Small intestine (tissue), 7 donors: ENCODE results near the gene ENPP1. TPM values are rescaled to one million over a fixed set of nuclear protein-coding genes. Genes with fewer than 3 reads are reported as not detected.
A peak's percentile ranks its signal among the peaks of the same experiment; 100 is the strongest.

Source experiments
- DNase-seq, 2 donors: peaks; one replicate each; pipeline versions ENCODE4 v3.0.0 to v3.0.0-alpha.2; 2013
- FAIRE-seq: peaks from 2 replicates; lab custom pipeline; 2012; peaks lifted over from hg19 to GRCh38; lab: Jason Lieb, UNC
- H3K27ac ChIP-seq, 3 donors: one replicate each; pipeline ENCODE4 v1.5.1; 2013; ENCODE audit warnings: low read length in 2 of 3, mild to moderate bottlenecking in 2 of 3, control low read depth in 1 of 3, inconsistent platforms in 1 of 3, low read depth in 1 of 3, moderate library complexity in 1 of 3
- H3K27me3 ChIP-seq, 3 donors: one replicate each; pipeline ENCODE4 v1.6.1; 2013; ENCODE audit warnings: low read length in 3 of 3, inconsistent platforms in 1 of 3; ENCODE audit not compliant: control insufficient read depth in 3 of 3, insufficient read depth in 3 of 3
- H3K36me3 ChIP-seq, 3 donors: one replicate each; pipeline ENCODE4 v1.6.1; 2013; ENCODE audit warnings: low read length in 3 of 3, inconsistent platforms in 1 of 3, low read depth in 1 of 3, mild to moderate bottlenecking in 1 of 3, moderate library complexity in 1 of 3; ENCODE audit not compliant: control insufficient read depth in 3 of 3, insufficient read depth in 2 of 3
- H3K4me1 ChIP-seq, 3 donors: one replicate each; pipeline ENCODE4 v1.6.1; 2013; ENCODE audit warnings: low read length in 2 of 3, inconsistent platforms in 1 of 3, low read depth in 1 of 3, mild to moderate bottlenecking in 1 of 3, moderate library complexity in 1 of 3; ENCODE audit not compliant: control insufficient read depth in 3 of 3, insufficient read depth in 2 of 3
- H3K4me3 ChIP-seq, 3 donors: one replicate each; pipeline ENCODE4 v1.5.1; 2013; ENCODE audit warnings: low read length in 3 of 3, control low read depth in 1 of 3, inconsistent platforms in 1 of 3, low read depth in 1 of 3, mild to moderate bottlenecking in 1 of 3, moderate library complexity in 1 of 3
- H3K9me3 ChIP-seq, 2 donors: one replicate each; pipeline ENCODE4 v1.6.1; 2013; ENCODE audit warnings: low read depth in 1 of 2, low read length in 1 of 2; ENCODE audit not compliant: control insufficient read depth in 2 of 2, insufficient read depth in 1 of 2
- WGBS, 3 donors: extraction: QIAGEN DNeasy Blood & Tissue Kit; methylation state at CpG; one replicate each; pipeline ENCODE4 v1.1.7; 2013; 5-methylcytosine and 5-hydroxymethylcytosine counted together
- polyA plus RNA-seq, 4 donors: library from polyadenylated mRNA; stranded (reverse) in 3 of 4; unstranded in 1 of 4; fragments of 200-250 nt in 3 of 4; fragments of 120-200 nt in 1 of 4; gene quantifications; one replicate each; pipeline versions ENCODE4 v1.2.1 to v1.2.3, GENCODE V29; 2013
- donor health status: healthy with polysubstance abuse.
- donor health status: control.
- donor health status: control.
- donor health status: Bipolar disorder and iron deficiency.
- donor health status: healthy.

The ENPP1 gene
- polyA plus RNA-seq, 4 donors, result 0.57 to 11.4 (median 1.1) TPM

DNA sequence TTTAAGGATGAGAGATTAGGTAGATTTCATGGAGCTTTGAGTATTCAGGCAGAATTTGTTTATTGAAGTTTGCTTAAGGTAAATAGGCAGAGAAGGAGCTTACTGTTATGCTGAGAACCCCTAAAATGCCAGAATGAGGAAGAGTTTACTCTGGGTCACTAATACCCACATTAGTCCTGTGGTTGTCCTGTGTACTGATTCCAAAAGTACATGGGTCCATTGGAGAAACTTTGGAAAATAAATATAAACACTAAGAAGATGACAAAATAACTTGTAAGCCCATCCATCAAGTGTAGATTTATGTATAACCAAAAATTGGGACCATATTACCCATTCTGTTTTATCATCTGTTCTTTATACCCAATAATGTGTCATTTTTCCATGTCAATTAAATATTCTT lies 31.6 kb downstream of the ENPP1 start:
- DNase-seq (no peak), FAIRE-seq (no peak)
- no peak overlapping the region for H3K4me3 ChIP-seq
- H3K27ac ChIP-seq, result no peak overlapping the region
- H3K4me1 ChIP-seq, result peaks cover 0 to 6% (median 0%) of the 10 kb centered on the region in 3 donors
- no peaks in the 10 kb centered on the region for H3K36me3 ChIP-seq
- no peaks in the 10 kb centered on the region for H3K27me3 ChIP-seq
- H3K9me3 ChIP-seq, result no peaks in the 10 kb centered on the region

DNA sequence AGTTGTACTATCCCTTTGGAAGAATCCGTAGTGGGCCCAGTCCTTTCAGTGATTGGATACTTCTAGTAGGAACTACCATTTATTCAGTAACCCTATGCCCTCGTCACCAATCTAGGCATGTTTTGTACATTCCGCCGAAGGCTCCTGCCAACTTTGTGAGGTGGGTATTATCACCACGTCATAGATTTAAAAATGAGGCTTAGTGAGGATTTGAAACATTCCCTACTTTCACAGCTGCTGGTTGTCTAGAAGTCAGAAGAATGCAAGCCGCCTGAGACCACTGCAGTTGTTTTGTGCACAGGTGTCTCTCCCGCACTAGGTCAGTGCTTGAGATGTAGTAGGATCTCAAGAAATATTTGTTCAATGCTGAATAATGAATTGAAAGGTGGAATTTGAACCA lies 32.6 kb downstream of the ENPP1 start:
- Histone ChIP-seq H3K27ac (no peak overlapping the region), H3K4me3 (no peak overlapping the region), H3K9me3 (no peaks in the 10 kb centered on the region), H3K4me1 (peaks cover 0 to 6% (median 0%) of the 10 kb centered on the region in 3 donors), H3K36me3 (no peaks in the 10 kb centered on the region), H3K27me3 (no peaks in the 10 kb centered on the region)
- WGBS, 3 donors, result 90 to 94% (median 92%) methylated on average over 7 of the region's 7 CpGs
- FAIRE-seq (no peak), DNase-seq (no peak)

DNA sequence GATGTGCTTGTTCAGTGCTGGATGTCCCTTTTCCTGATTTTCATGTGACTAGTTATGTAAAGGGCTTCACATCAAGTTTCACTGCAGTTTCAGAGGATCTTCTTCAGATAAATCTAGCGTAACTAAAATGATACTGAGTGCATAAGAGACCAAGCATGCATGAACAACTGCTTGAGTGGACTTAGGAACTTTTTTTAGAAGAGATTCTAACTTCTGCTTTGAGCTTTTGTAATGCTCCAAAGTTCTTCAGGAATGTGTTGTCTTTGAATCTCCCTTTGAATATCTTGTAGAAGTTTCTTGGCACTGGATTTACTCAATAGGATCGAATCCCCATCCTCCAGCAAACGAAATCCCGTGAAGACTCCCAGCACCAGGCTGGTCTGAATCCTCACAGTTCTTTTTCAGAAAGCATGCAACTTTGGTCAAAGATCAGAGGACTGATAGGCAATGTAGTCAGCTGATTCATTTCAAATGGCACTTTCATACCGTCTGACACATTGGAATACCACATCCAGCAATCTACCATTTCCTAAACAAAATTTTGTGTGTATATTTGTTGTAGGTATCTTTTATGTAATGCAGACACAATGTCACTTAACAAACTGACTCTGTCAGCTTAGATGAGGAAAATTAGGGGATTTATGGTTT lies 33.2 kb downstream of the ENPP1 start:
- no peaks in the 10 kb centered on the region for H3K9me3 ChIP-seq
- no peak overlapping the region for H3K27ac ChIP-seq
- DNase-seq (no peak), FAIRE-seq (no peak)
- no peak overlapping the region for H3K4me3 ChIP-seq
- peaks cover 0 to 6% (median 0%) of the 10 kb centered on the region in 3 donors for H3K4me1 ChIP-seq
- no peaks in the 10 kb centered on the region for H3K27me3 ChIP-seq
- H3K36me3 ChIP-seq, result no peaks in the 10 kb centered on the region
- 79 to 90% (median 82%) methylated on average over 5 of the region's 5 CpGs for whole genome bisulfite sequencing, 3 donors

DNA sequence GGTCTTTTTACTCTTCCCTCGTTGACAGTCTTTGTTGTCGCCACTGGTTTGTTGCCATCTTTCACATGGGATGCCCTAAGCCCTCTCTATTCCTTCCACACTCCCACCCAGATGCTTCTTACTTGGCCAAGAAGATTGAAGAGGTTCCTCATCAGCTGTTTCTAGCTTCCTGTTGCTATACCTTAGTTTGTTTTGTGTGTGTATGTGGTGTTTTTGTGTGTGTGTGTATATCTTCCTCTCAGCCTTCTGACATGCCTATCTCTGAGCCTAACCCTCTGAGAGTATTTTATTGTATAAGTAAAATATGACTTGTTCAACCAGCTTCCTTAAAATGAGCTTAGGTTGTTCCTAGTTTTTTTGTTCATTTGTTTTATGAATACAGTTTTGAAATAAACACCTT lies 35.9 kb downstream of the ENPP1 start:
- whole genome bisulfite sequencing, 3 donors, result 93 to 94% (median 93%) methylated on average over 2 of the region's 2 CpGs
- H3K4me1 ChIP-seq, result no peaks in the 10 kb centered on the region

DNA sequence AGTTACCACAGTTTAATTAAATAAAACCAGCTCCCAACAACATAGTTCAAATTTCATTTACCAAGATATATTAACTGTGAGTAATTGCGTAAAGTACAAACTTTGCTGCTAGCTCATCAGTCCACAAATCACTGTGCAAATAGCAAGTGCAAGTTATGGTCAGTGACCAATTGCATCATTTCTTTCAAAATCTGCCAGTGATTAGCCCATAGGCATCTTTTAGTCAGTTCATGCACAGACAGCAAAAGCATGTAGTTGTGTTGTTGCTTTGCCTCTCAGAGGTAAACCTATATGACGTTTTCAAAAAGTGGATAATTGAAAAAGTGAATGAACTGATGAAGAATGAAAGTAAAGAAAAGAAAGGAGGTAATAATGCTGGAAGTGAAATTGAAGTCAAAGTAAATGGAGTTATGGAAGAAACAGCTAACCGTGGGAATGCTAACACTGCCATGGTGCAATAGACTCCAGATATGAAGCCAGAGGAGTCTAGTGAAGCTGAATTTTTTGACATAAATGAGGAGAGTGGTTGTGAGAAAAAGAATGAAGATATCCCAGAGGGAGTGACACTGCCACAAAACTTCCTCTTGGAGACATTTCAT lies 36.5 kb downstream of the ENPP1 start:
- Histone ChIP-seq H3K4me1 (no peaks in the 10 kb centered on the region), H3K9me3 (no peaks in the 10 kb centered on the region), H3K4me3 (no peak overlapping the region), H3K27me3 (no peaks in the 10 kb centered on the region), H3K36me3 (no peaks in the 10 kb centered on the region), H3K27ac (no peak overlapping the region)
- WGBS, 3 donors, result 83 to 92% (median 88%) methylated on average over 3 of the region's 3 CpGs
- FAIRE-seq (no peak), DNase-seq (peak; percentile 14 to 58)

More for the DNA sequence above, 35.9 kb downstream of the ENPP1 start:
- FAIRE-seq (no peak), DNase-seq (no peak)
- Histone ChIP-seq H3K4me3 (no peak overlapping the region), H3K27ac (no peak overlapping the region), H3K27me3 (no peaks in the 10 kb centered on the region), H3K36me3 (no peaks in the 10 kb centered on the region), H3K9me3 (no peaks in the 10 kb centered on the region)

DNA sequence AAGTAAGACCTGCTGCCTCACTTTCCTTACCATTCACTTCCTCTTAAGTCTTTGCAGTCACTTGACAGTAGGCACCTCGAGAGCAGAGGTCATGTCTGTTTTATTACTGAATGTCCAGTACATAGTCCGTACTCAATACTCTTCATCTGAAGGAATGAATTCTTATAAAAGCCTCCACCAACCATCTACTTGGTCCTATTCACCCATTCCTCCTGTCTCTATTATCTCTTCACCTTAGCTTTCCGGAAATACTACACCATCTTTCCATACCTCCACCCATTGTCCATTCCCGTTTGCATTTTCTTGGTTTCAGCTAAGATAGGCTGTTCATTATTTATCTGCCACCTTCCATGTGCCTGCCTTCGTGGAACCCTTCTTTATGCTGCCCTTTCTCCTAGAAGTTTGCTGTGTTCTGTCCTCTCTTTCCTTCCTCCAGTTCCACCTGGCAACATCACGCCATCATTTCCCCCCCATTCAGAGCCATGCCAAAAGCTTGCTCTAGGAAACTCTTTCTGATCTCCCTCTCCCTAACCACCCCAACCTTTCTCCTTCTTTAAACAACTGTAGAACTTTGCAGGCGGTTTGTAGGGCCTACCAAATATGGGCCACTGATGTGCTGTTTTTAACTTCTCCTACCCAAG lies 38.3 kb downstream of the ENPP1 start:
- DNase-seq, result peak in 1 of 2 donors; percentile 18
- H3K9me3 ChIP-seq, result no peaks in the 10 kb centered on the region
- no peak overlapping the region for H3K4me3 ChIP-seq
- WGBS, 3 donors, result 76 to 81% (median 76%) methylated on average over 7 of the region's 7 CpGs
- H3K36me3 ChIP-seq, result peaks cover 0 to 2% (median 0%) of the 10 kb centered on the region in 3 donors
- no peak overlapping the region for H3K27ac ChIP-seq
- H3K27me3 ChIP-seq, result no peaks in the 10 kb centered on the region
- H3K4me1 ChIP-seq, result no peaks in the 10 kb centered on the region
- FAIRE-seq, result no peak

DNA sequence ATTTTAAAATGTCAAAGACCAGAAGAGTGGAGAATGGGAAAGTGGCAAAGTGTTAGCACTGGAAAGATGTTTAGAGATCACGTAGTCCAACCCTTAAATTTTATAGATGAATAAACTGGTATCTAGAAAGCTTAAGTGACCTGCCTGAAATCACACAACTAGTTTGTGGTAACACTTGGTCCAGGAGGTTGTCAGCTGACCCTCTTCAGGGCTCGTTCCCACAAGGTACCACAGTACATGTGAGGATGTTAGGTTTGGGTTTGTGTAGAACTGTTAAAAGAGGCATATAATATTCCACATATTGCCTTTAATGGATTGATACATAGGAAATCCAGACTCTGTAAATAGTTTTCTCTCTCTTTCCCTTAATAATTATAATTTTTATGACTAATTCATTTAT lies 39.1 kb downstream of the ENPP1 start:
- no peaks in the 10 kb centered on the region for H3K9me3 ChIP-seq
- H3K36me3 ChIP-seq, result peaks cover 0 to 2% (median 0%) of the 10 kb centered on the region in 3 donors
- WGBS, 3 donors, result 67 to 94% (median 86%) methylated on average over 2 of the region's 2 CpGs
- no peaks in the 10 kb centered on the region for H3K27me3 ChIP-seq
- no peak for FAIRE-seq
- H3K27ac ChIP-seq, result no peak overlapping the region
- no peak for DNase-seq
- no peak overlapping the region for H3K4me3 ChIP-seq
- H3K4me1 ChIP-seq, result no peaks in the 10 kb centered on the region

DNA sequence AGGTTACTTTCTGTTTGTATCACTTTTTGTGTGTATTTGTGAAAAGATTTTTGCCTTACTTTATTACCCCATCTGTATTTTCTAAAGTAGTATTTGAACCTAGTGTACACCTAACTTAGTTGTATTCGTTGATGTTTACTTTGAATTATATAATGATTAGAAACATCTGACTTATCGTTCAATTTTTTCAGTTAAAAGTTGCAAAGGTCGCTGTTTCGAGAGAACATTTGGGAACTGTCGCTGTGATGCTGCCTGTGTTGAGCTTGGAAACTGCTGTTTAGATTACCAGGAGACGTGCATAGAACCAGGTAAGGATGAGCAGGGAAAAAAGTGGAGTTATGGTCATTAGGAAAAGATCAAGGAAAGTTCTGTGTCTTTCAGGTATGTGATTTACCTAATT lies 42.0 kb downstream of the ENPP1 start:
- DNase-seq (no peak), FAIRE-seq (no peak)
- Histone ChIP-seq H3K36me3 (peaks cover 0 to 2% (median 0%) of the 10 kb centered on the region in 3 donors), H3K27me3 (no peaks in the 10 kb centered on the region), H3K27ac (no peak overlapping the region), H3K9me3 (no peaks in the 10 kb centered on the region), H3K4me1 (no peaks in the 10 kb centered on the region), H3K4me3 (no peak overlapping the region)
- 51 to 80% (median 63%) methylated on average over 6 of the region's 6 CpGs for WGBS, 3 donors
